Natural killer cell (primary cell): ENCODE measurements around the gene LDHAL6B. TPM values are rescaled to one million over a fixed set of nuclear protein-coding genes. Genes with fewer than 3 reads are reported as not detected.

Experiments used
- ATAC-seq, 3 donors: fragments of 150-1000 bp in 2 of 3; fragments of 200-7000 bp in 1 of 3; cut with Tn5 transposase; 1 replicate in 1 of 3; 2 replicates in 2 of 3; pipeline ENCODE4 v1.10.0; 2021; ENCODE audit warnings: mild to moderate bottlenecking in 2 of 3, moderate library complexity in 2 of 3
- DNase-seq, 2 donors: peaks; one replicate each; pipeline versions ENCODE4 v3.0.0 to v3.0.0-alpha.2; 2013 to 2021; ENCODE audit warnings: mixed read lengths in 1 of 2
- H3K27ac ChIP-seq: one replicate; pipeline ENCODE4 v1.5.1; 2013; ENCODE audit warnings: mild to moderate bottlenecking, low read length
- H3K27me3 ChIP-seq: one replicate; pipeline ENCODE4 v1.6.1; 2013; ENCODE audit warnings: low read length; ENCODE audit not compliant: control insufficient read depth, insufficient read depth
- H3K36me3 ChIP-seq: one replicate; pipeline ENCODE4 v1.6.1; 2013; ENCODE audit warnings: low read length; ENCODE audit not compliant: control insufficient read depth, insufficient read depth
- H3K4me1 ChIP-seq: one replicate; pipeline ENCODE4 v1.6.1; 2013; ENCODE audit warnings: low read length; ENCODE audit not compliant: control insufficient read depth, insufficient read depth
- H3K4me3 ChIP-seq: one replicate; pipeline ENCODE4 v1.5.1; 2013; ENCODE audit warnings: low read length
- H3K9me3 ChIP-seq: one replicate; pipeline ENCODE4 v1.6.1; 2013; ENCODE audit warnings: low read length; ENCODE audit not compliant: control insufficient read depth, insufficient read depth
- H3K27ac Mint-ChIP-seq, 2 donors: one replicate each; pipeline ENCODE4 v1.8.0; 2022; ENCODE audit warnings: mild to moderate bottlenecking in 2 of 2, mixed read lengths in 2 of 2, moderate library complexity in 1 of 2
- H3K27me3 Mint-ChIP-seq, 2 donors: one replicate each; pipeline ENCODE4 v1.8.0; 2022; ENCODE audit warnings: low read depth in 2 of 2, mixed read lengths in 2 of 2
- H3K36me3 Mint-ChIP-seq: one replicate; pipeline ENCODE4 v1.8.0; 2022; ENCODE audit warnings: mixed read lengths
- H3K4me1 Mint-ChIP-seq, 2 donors: one replicate each; pipeline ENCODE4 v1.8.0; 2022; ENCODE audit warnings: mixed read lengths in 2 of 2
- H3K4me3 Mint-ChIP-seq: one replicate; pipeline ENCODE4 v1.8.0; 2022; ENCODE audit warnings: mild to moderate bottlenecking, moderate library complexity, mixed read lengths
- H3K9me3 Mint-ChIP-seq, 2 donors: one replicate each; pipeline ENCODE4 v1.8.0; 2022; ENCODE audit warnings: mixed read lengths in 2 of 2
- CTCF ChIP-seq: fragments of 200-600 bp; IDR thresholded peaks from one replicate; pipeline ENCODE4 v1.8.0; 2022; ENCODE audit warnings: antibody characterized with exemption
- WGBS: methylation state at CpG from one replicate; pipeline ENCODE4 v1.1.7; 2013; ENCODE audit warnings: missing lambda C conversion rate; ENCODE audit not compliant: insufficient coverage; 5-methylcytosine and 5-hydroxymethylcytosine counted together
- intact Hi-C: fragments of 100-400 bp; cut with micrococcal nuclease; formaldehyde crosslinking; loops from one replicate; pipeline ENCODE4 v1.14.2; 2022
- total RNA-seq, 4 donors: library from RNA; stranded (reverse); fragments of 120-200 nt in 1 of 4; gene quantifications; one replicate each; pipeline versions ENCODE4 v1.2.3 to v1.2.4, GENCODE V29; 2013 to 2022

Gene LDHAL6B
- total RNA-seq, 3 donors from 2014 or later (not counting 1 experiment from before 2014, with no cell fraction given), result not detected

- Mint-ChIP-seq H3K9me3 (no peaks in the 10 kb centered on the region), H3K36me3 (no peaks in the 10 kb centered on the region), H3K27ac (no peak overlapping the region), H3K27me3 (no peaks in the 10 kb centered on the region), H3K4me1 (peaks cover 0 to 8% of the 10 kb centered on the region in 2 donors), H3K4me3 (no peak overlapping the region)
- 100% methylated on average over 1 of the region's 2 CpGs for WGBS
- intact Hi-C loops, result no loop called here
- ATAC-seq (no peak), DNase-seq (no peak)
- Histone ChIP-seq H3K4me3 (no peak overlapping the region), H3K9me3 (no peaks in the 10 kb centered on the region), H3K36me3 (no peaks in the 10 kb centered on the region), H3K27ac (no peak overlapping the region), H3K27me3 (no peaks in the 10 kb centered on the region), H3K4me1 (no peaks in the 10 kb centered on the region)
- no peak for TF ChIP-seq CTCF
These were observed 23.9 kb downstream of the LDHAL6B start for GRCh38 chr15:59230531-59231055.

GRCh38 chr15:59232476-59232875 lies 25.8 kb downstream of the LDHAL6B start:
- no peaks in the 10 kb centered on the region for H3K36me3 ChIP-seq
- Mint-ChIP-seq H3K4me1 (peaks cover 4 to 8% of the 10 kb centered on the region in 2 donors), H3K9me3 (no peaks in the 10 kb centered on the region), H3K4me3 (no peak overlapping the region), H3K36me3 (no peaks in the 10 kb centered on the region), H3K27ac (no peak overlapping the region), H3K27me3 (no peaks in the 10 kb centered on the region)
- DNase-seq (no peak), ATAC-seq (no peak)
- no peaks in the 10 kb centered on the region for H3K4me1 ChIP-seq
- intact Hi-C loops, result no loop called here
- H3K4me3 ChIP-seq, result no peak overlapping the region
- no peak overlapping the region for H3K27ac ChIP-seq
- WGBS, result 60% methylated on average over 1 of the region's 1 CpG
- no peaks in the 10 kb centered on the region for H3K27me3 ChIP-seq
- H3K9me3 ChIP-seq, result no peaks in the 10 kb centered on the region
- TF ChIP-seq CTCF, result no peak

GRCh38 chr15:59236394-59236793 lies 29.8 kb downstream of the LDHAL6B start:
- Histone ChIP-seq H3K9me3 (no peaks in the 10 kb centered on the region), H3K4me1 (no peaks in the 10 kb centered on the region), H3K36me3 (no peaks in the 10 kb centered on the region), H3K27ac (no peak overlapping the region), H3K4me3 (no peak overlapping the region), H3K27me3 (no peaks in the 10 kb centered on the region)
- WGBS, result 100% methylated on average over 1 of the region's 1 CpG
- TF ChIP-seq CTCF, result no peak
- peaks cover 5 to 6% of the 10 kb centered on the region in 2 donors for H3K4me1 Mint-ChIP-seq
- DNase-seq (no peak), ATAC-seq (no peak)
- H3K27me3 Mint-ChIP-seq, result peaks cover 0 to 2% of the 10 kb centered on the region in 2 donors
- no peak overlapping the region for H3K27ac Mint-ChIP-seq
- no peaks in the 10 kb centered on the region for H3K36me3 Mint-ChIP-seq
- intact Hi-C loops, result no loop called here
- H3K4me3 Mint-ChIP-seq, result no peak overlapping the region
- H3K9me3 Mint-ChIP-seq, result no peaks in the 10 kb centered on the region
